ENCODE data around the gene BRINP3.

- TF ChIP-seq YY1 (tag by site-specific recombination; IDR thresholded peaks at IDR 0.05) (no peak), ZSCAN5A (tag by site-specific recombination; IDR thresholded peaks at IDR 0.05) (no peak), ZNF292 (tag by site-specific recombination; IDR thresholded peaks at IDR 0.05; ENCODE audit: borderline replicate concordance, low read depth) (no peak), ZBTB17 (tag by site-specific recombination; IDR thresholded peaks at IDR 0.05) (no peak), CTCF (tag by site-specific recombination; IDR thresholded peaks at IDR 0.05) (no peak), ZNF792 (tag by site-specific recombination; IDR thresholded peaks at IDR 0.05) (no peak), PATZ1 (tag by site-specific recombination; IDR thresholded peaks at IDR 0.05) (no peak), OVOL3 (tag by site-specific recombination; IDR thresholded peaks at IDR 0.05) (no peak), BCL6B (tag by site-specific recombination; IDR thresholded peaks at IDR 0.05) (no peak), ZBTB44 (tag by site-specific recombination; IDR thresholded peaks at IDR 0.05) (no peak), ZNF146 (tag by site-specific recombination; IDR thresholded peaks at IDR 0.05) (no peak), ZNF777 (tag by site-specific recombination; IDR thresholded peaks at IDR 0.05; ENCODE audit: borderline replicate concordance) (no peak), SP2 (tag by site-specific recombination; IDR thresholded peaks at IDR 0.05) (no peak)
These were observed 265.2 kb downstream of the BRINP3 start for GRCh38 chr1:190212450-190212849.

Data from HEK293 (cell line).